Osteocyte (in vitro differentiated cells): ENCODE results near the gene KLK13. TPM values are rescaled to one million over a fixed set of nuclear protein-coding genes. Genes with fewer than 3 reads are reported as not detected.

Source experiments
- DNase-seq: peaks from one replicate; pipeline ENCODE4 v3.0.0; 2021; ENCODE audit warnings: mixed read lengths; ENCODE audit not compliant: unreplicated experiment; ENCODE audit errors: extremely low spot score
- H3K27ac Mint-ChIP-seq: one replicate; pipeline ENCODE4 v1.8.0; 2021; ENCODE audit warnings: mild to moderate bottlenecking, mixed read lengths; ENCODE audit not compliant: unreplicated experiment
- H3K27me3 Mint-ChIP-seq: one replicate; pipeline ENCODE4 v1.8.0; 2021; ENCODE audit warnings: mixed read lengths; ENCODE audit not compliant: unreplicated experiment
- H3K36me3 Mint-ChIP-seq: one replicate; pipeline ENCODE4 v1.8.0; 2021; ENCODE audit warnings: mixed read lengths; ENCODE audit not compliant: unreplicated experiment
- H3K4me1 Mint-ChIP-seq: one replicate; pipeline ENCODE4 v1.8.0; 2021; ENCODE audit warnings: mixed read lengths; ENCODE audit not compliant: unreplicated experiment
- H3K4me3 Mint-ChIP-seq: one replicate; pipeline ENCODE4 v1.8.0; 2021; ENCODE audit warnings: mild to moderate bottlenecking, moderate library complexity, mixed read lengths; ENCODE audit not compliant: unreplicated experiment
- H3K9me3 Mint-ChIP-seq: one replicate; pipeline ENCODE4 v1.8.0; 2021; ENCODE audit warnings: mixed read lengths; ENCODE audit not compliant: unreplicated experiment
- CTCF ChIP-seq: fragments of 200-600 bp; sonication (generic); IDR thresholded peaks from 2 replicates; pipeline ENCODE4 v1.5.0; 2021; ENCODE audit warnings: antibody characterized with exemption, mild to moderate bottlenecking, moderate library complexity
- total RNA-seq: library from RNA; stranded (reverse); gene quantifications from 2 replicates; pipeline ENCODE4 v1.2.1, GENCODE V29; 2021

KLK13 gene
- total RNA-seq, 1 donor from 2014 or later, result not detected

GRCh38 chr19:51101171-51101865, 36.4 kb upstream of the KLK13 start:
- H3K4me3 Mint-ChIP-seq, result no peak overlapping the region
- no peaks in the 10 kb centered on the region for H3K9me3 Mint-ChIP-seq
- H3K27me3 Mint-ChIP-seq, result no peaks in the 10 kb centered on the region
- no peak for TF ChIP-seq CTCF
- DNase-seq, result no peak
- peaks cover 4% of the 10 kb centered on the region for H3K4me1 Mint-ChIP-seq
- no peak overlapping the region for H3K27ac Mint-ChIP-seq
- H3K36me3 Mint-ChIP-seq, result peaks cover 16% of the 10 kb centered on the region

DNA sequence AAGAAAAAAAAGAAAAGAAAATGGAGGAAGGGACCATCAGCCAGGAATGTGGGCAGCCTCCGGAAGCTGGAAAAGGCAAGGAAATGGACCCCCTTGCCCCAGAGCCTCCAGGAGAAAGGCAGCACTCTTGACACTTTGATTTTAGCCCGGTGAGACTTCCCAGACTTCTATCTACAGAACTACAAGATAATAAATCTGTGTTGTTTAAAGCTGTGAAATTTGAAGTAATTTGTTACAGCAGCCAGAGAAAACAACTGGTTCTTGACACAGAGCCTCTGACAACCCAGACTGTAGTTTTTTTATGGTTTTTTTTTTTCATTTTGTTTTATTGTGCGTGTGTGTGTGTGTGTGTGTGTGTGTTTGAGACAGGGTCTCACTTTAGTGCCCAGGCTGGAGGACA, 35.7 kb upstream of the KLK13 start:
- Mint-ChIP-seq H3K27ac (no peak overlapping the region), H3K4me1 (peaks cover 3% of the 10 kb centered on the region), H3K27me3 (no peaks in the 10 kb centered on the region), H3K4me3 (no peak overlapping the region), H3K9me3 (no peaks in the 10 kb centered on the region), H3K36me3 (peaks cover 16% of the 10 kb centered on the region)
- TF ChIP-seq CTCF, result no peak
- no peak for DNase-seq

DNA sequence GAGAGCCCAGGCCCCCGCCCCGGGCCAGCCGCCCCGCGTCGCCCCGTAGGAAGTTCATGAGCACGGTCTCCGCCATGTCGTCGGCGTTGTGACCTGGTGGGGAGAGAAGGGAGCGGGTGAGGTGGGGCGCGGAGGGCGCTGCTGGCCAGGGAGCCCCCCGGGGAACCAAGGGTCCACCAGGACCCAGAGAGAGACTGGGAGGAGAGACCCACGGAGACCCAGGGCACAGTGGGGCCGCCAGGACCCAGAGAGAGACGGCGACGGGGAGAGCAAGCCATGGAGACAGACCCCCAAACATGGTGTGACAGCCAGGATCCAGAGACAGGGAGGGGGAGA, 34.1 kb upstream of the KLK13 start:
- peaks cover 3% of the 10 kb centered on the region for H3K4me1 Mint-ChIP-seq

GRCh38 chr19:51098365-51099046, 33.6 kb upstream of the KLK13 start:
- H3K27ac Mint-ChIP-seq, result no peak overlapping the region
- no peak overlapping the region for H3K4me3 Mint-ChIP-seq
- TF ChIP-seq CTCF, result no peak
- DNase-seq, result no peak
- H3K9me3 Mint-ChIP-seq, result no peaks in the 10 kb centered on the region
- peaks cover 3% of the 10 kb centered on the region for H3K4me1 Mint-ChIP-seq
- no peaks in the 10 kb centered on the region for H3K27me3 Mint-ChIP-seq
- peaks cover 16% of the 10 kb centered on the region for H3K36me3 Mint-ChIP-seq

More for the DNA sequence above, 34.1 kb upstream of the KLK13 start:
- H3K27me3 Mint-ChIP-seq, result no peaks in the 10 kb centered on the region
- H3K36me3 Mint-ChIP-seq, result peaks cover 16% of the 10 kb centered on the region
- no peak overlapping the region for H3K4me3 Mint-ChIP-seq
- TF ChIP-seq CTCF, result no peak
- H3K9me3 Mint-ChIP-seq, result no peaks in the 10 kb centered on the region
- DNase-seq, result no peak
- H3K27ac Mint-ChIP-seq, result no peak overlapping the region

GRCh38 chr19:51097796-51098195, 32.9 kb upstream of the KLK13 start:
- H3K4me3 Mint-ChIP-seq, result no peak overlapping the region
- no peak for DNase-seq
- H3K27me3 Mint-ChIP-seq, result no peaks in the 10 kb centered on the region
- H3K4me1 Mint-ChIP-seq, result peaks cover 3% of the 10 kb centered on the region
- no peak for TF ChIP-seq CTCF
- no peak overlapping the region for H3K27ac Mint-ChIP-seq
- H3K9me3 Mint-ChIP-seq, result no peaks in the 10 kb centered on the region
- peaks cover 13% of the 10 kb centered on the region for H3K36me3 Mint-ChIP-seq
